A549 (cell line): ENCODE measurements around the gene NTRK1.

ENCODE experiments used
- BCL3 ChIP-seq: fragments of >200 bp; sonication (Bioruptor Twin); formaldehyde crosslinking; IDR thresholded peaks from 3 replicates; pipeline ENCODE4 v1.6.1; 2016
- CTCF ChIP-seq: fragments of >200 bp; sonication (Bioruptor Twin); formaldehyde crosslinking; IDR thresholded peaks from 3 replicates; pipeline ENCODE4 v1.5.1; 2016
- EP300 ChIP-seq, 2 experiments: fragments of >200 bp; sonication (Bioruptor Twin); formaldehyde crosslinking; IDR thresholded peaks; 2 replicates in 1 of 2; 3 replicates in 1 of 2; pipeline ENCODE4 v1.6.1; 2016 to 2017
- GATA3 ChIP-seq: IDR thresholded peaks from 2 replicates; pipeline ENCODE4 v1.6.1; 2012; ENCODE audit warnings: borderline replicate concordance
- JUN ChIP-seq, 2 experiments: fragments of >200 bp; sonication (Bioruptor Twin); formaldehyde crosslinking; IDR thresholded peaks; 2 replicates in 1 of 2; 3 replicates in 1 of 2; pipeline ENCODE4 v1.6.1; 2016 to 2017
- JUNB ChIP-seq: fragments of >200 bp; sonication (Bioruptor Twin); formaldehyde crosslinking; IDR thresholded peaks from 2 replicates; pipeline ENCODE4 v1.6.1; 2016
- MAFK ChIP-seq: fragments of 450-650 bp; IDR thresholded peaks from 2 replicates; pipeline ENCODE4 v1.6.1; 2014; ENCODE audit not compliant: partially characterized antibody
- MAX ChIP-seq: IDR thresholded peaks from 2 replicates; pipeline ENCODE4 v1.6.1; 2012
- MAZ ChIP-seq: fragments of 150-350 bp; IDR thresholded peaks from 2 replicates; pipeline ENCODE4 v1.6.1; 2014; ENCODE audit warnings: antibody characterized with exemption, low read depth, low read length, borderline replicate concordance
- POLR2A ChIP-seq: IDR thresholded peaks from 2 replicates; pipeline ENCODE4 v1.6.1; 2012; ENCODE audit warnings: mild to moderate bottlenecking, low read length
- RAD21 ChIP-seq, 2 experiments: fragments of >200 bp in 1 of 2; sonication (Bioruptor Twin) in 1 of 2; formaldehyde crosslinking in 1 of 2; IDR thresholded peaks in 1 of 2; conservative IDR thresholded peaks in 1 of 2; 2 replicates in 1 of 2; 3 replicates in 1 of 2; pipeline ENCODE4 v1.6.1; 2012 to 2018; ENCODE audit warnings: inconsistent platforms in 1 of 2
- REST ChIP-seq: fragments of 200-600 bp; sonication (generic); IDR thresholded peaks from 2 replicates; pipeline ENCODE4 v1.6.1; 2016; ENCODE audit warnings: antibody characterized with exemption, mild to moderate bottlenecking, moderate library complexity
- RFX5 ChIP-seq: fragments of 450-650 bp; IDR thresholded peaks from 2 replicates; pipeline ENCODE4 v1.7.1; 2014; ENCODE audit warnings: antibody characterized with exemption, mild to moderate bottlenecking, moderate library complexity
- SMC3 ChIP-seq: fragments of >200 bp; sonication (Bioruptor Twin); formaldehyde crosslinking; IDR thresholded peaks from 3 replicates; pipeline ENCODE4 v1.6.1; 2018; ENCODE audit warnings: inconsistent platforms

- no peak for TF ChIP-seq MAX
- no peak for TF ChIP-seq CTCF
- no peak for TF ChIP-seq MAFK
- TF ChIP-seq GATA3: no peak
- no peak for TF ChIP-seq BCL3
- no peak for TF ChIP-seq RFX5
- no peak for TF ChIP-seq REST
- no peak for TF ChIP-seq JUNB
- no peak for TF ChIP-seq RAD21 (conservative IDR thresholded peaks at IDR 0.05 in 1 of 2, IDR thresholded peaks at IDR 0.05 in 1 of 2)
- TF ChIP-seq SMC3: no peak
- TF ChIP-seq POLR2A: no peak
- TF ChIP-seq JUN (IDR thresholded peaks at IDR 0.05): no peak
- TF ChIP-seq MAZ: no peak
- TF ChIP-seq EP300 (IDR thresholded peaks at IDR 0.05): no peak
These were observed 6.0 kb upstream of the NTRK1 start for GRCh38 chr1:156854634-156855033.
